GM23248 (cell line): ENCODE measurements around the gene ERC2.

Source experiments
- EZH2 ChIP-seq: fragments of 200-600 bp; sonication (generic); IDR thresholded peaks from 2 replicates; pipeline ENCODE4 v1.6.1; 2018; ENCODE audit warnings: antibody characterized with exemption, mild to moderate bottlenecking; ENCODE audit not compliant: insufficient read depth, poor library complexity, severe bottlenecking
- EZH2phosphoT487 ChIP-seq: fragments of 200-600 bp; sonication (generic); IDR thresholded peaks from 2 replicates; pipeline ENCODE4 v1.6.1; 2018; ENCODE audit warnings: antibody characterized with exemption, moderate library complexity, mild to moderate bottlenecking, low read depth; ENCODE audit not compliant: insufficient read depth

GRCh38 chr3:56423661-56424099 is 44.6 kb downstream of the ERC2 start:
- TF ChIP-seq EZH2 (no peak), EZH2phosphoT487 (no peak)
